SW480 (cell line): Measurements from ENCODE around the gene CCT7.
A peak's percentile ranks its signal among the peaks of the same experiment; 100 is the strongest.

Source experiments
- DNase-seq: peaks from one replicate; pipeline ENCODE4 v3.0.0-alpha.2; 2016; ENCODE audit warnings: low spot score

The CCT7 gene

GRCh38 chr2:73227086-73227485 lies 7.0 kb upstream of the CCT7 start:
- no peak for DNase-seq

- no peak for DNase-seq
Observed at GRCh38 chr2:73228631-73229030, 5.5 kb upstream of the CCT7 start.

GRCh38 chr2:73232403-73233153 lies 1.5 kb upstream of the CCT7 start:
- DNase-seq, result peak; percentile 65

GRCh38 chr2:73233154-73233931 lies 765 bp upstream of the CCT7 start, which contains the start of gene PRADC1:
PRADC1 (minus strand) TSS chr2:73233239; CDS start chr2:73233160, 79 bp downstream.
- peak; percentile 100 for DNase-seq

- no peak for DNase-seq
Observed at GRCh38 chr2:73235315-73236028, 1.4 kb downstream of the CCT7 start.

- DNase-seq, result no peak
Observed at GRCh38 chr2:73237168-73237567, 3.1 kb downstream of the CCT7 start.

GRCh38 chr2:73238149-73238548 lies 4.0 kb downstream of the CCT7 start:
- no peak for DNase-seq

GRCh38 chr2:73238976-73239375 lies 4.9 kb downstream of the CCT7 start:
- no peak for DNase-seq

GRCh38 chr2:73239776-73240175 lies 5.7 kb downstream of the CCT7 start:
- DNase-seq, result no peak

- DNase-seq, result no peak
Observed at GRCh38 chr2:73243884-73244570, 9.9 kb downstream of the CCT7 start.

- DNase-seq, result no peak
Observed at GRCh38 chr2:73244580-73244979, 10.5 kb downstream of the CCT7 start.

GRCh38 chr2:73246850-73247249 lies 12.7 kb downstream of the CCT7 start:
- DNase-seq, result no peak

- no peak for DNase-seq
Observed at GRCh38 chr2:73249636-73250035, 15.5 kb downstream of the CCT7 start.

- DNase-seq, result no peak
Observed at GRCh38 chr2:73250872-73251846, 17.1 kb downstream of the CCT7 start.

GRCh38 chr2:73252238-73253027 lies 18.3 kb downstream of the CCT7 start:
- DNase-seq, result no peak

- no peak for DNase-seq
Observed at GRCh38 chr2:73253400-73253799, 19.3 kb downstream of the CCT7 start.

- no peak for DNase-seq
Observed at GRCh38 chr2:73253901-73254300, 19.8 kb downstream of the CCT7 start.

GRCh38 chr2:73254343-73255006 lies 20.4 kb downstream of the CCT7 start:
- no peak for DNase-seq

GRCh38 chr2:73255007-73255644 lies 21.0 kb downstream of the CCT7 start:
- no peak for DNase-seq
